SK-N-MC (cell line): Measurements from ENCODE around the gene CNOT6.

Source experiments
- EZH2 ChIP-seq: fragments of 200-600 bp; sonication (generic); IDR thresholded peaks from one replicate; pipeline ENCODE4 v1.6.1; 2017; ENCODE audit warnings: antibody characterized with exemption
- FOXP2 ChIP-seq: optimal IDR thresholded peaks from 2 replicates; pipeline ENCODE3; 2011; ENCODE audit warnings: mild to moderate bottlenecking, moderate library complexity; ENCODE audit not compliant: insufficient read depth; ENCODE audit errors: extremely low read length, control extremely low read depth
- POLR2AphosphoS5 ChIP-seq: IDR thresholded peaks from 2 replicates; pipeline ENCODE4 v1.6.1; 2012; ENCODE audit warnings: mild to moderate bottlenecking, low read depth, low read length, borderline replicate concordance

GRCh38 chr5:180618487-180618828 is 124.3 kb downstream of the CNOT6 start:
- no peak for TF ChIP-seq POLR2AphosphoS5
- no peak for TF ChIP-seq EZH2
- no peak for TF ChIP-seq FOXP2
